Panc1 (cell line): Measurements from ENCODE around the gene MCTP1. TPM values are rescaled to one million over a fixed set of nuclear protein-coding genes. Genes with fewer than 3 reads are reported as not detected.

Source experiments
- ATAC-seq: fragments of 200-7000 bp; cut with Tn5 transposase; 2 replicates; pipeline ENCODE4 v1.9.1; 2020; ENCODE audit warnings: mild to moderate bottlenecking, moderate library complexity
- BruUV-seq: library from RNA; stranded (reverse); fragments of 400-500 nt; replicated peaks from 2 replicates; lab custom pipeline; 2021; lab: Mats Ljungman, UMichigan
- CTCF ChIA-PET: fragments of 300-600 bp; sonication (Branson Sonifier 250); formaldehyde crosslinking; loops from one replicate; lab custom pipeline; 2022; ENCODE audit warnings: antibody characterized with exemption; lab: Charles Lee
- POLR2A ChIA-PET: fragments of 300-600 bp; sonication (Branson Sonifier 250); formaldehyde crosslinking; loops from one replicate; lab custom pipeline; 2022; ENCODE audit warnings: antibody characterized with exemption; lab: Charles Lee
- DNase-seq: peaks from one replicate; pipeline ENCODE4 v3.0.0-alpha.2; 2010; ENCODE audit warnings: low read depth, low spot score
- H3K27ac ChIP-seq: 2 replicates; pipeline ENCODE4 v1.5.1; 2011; ENCODE audit warnings: mild to moderate bottlenecking, low read length, inconsistent platforms
- H3K27me3 ChIP-seq: fragments of 200-500 bp; sonication (Bioruptor generic); 2 replicates; pipeline ENCODE4 v1.6.0; 2014; ENCODE audit warnings: low read length, inconsistent platforms; ENCODE audit not compliant: control insufficient read depth, insufficient read depth
- H3K36me3 ChIP-seq: fragments of 200-500 bp; sonication (Bioruptor generic); 2 replicates; pipeline ENCODE4 v1.5.1; 2014; ENCODE audit warnings: inconsistent platforms, mild to moderate bottlenecking, low read length, moderate library complexity; ENCODE audit not compliant: control insufficient read depth, insufficient read depth
- H3K4me1 ChIP-seq: 2 replicates; pipeline ENCODE4 v1.5.1; 2011; ENCODE audit warnings: inconsistent platforms, mild to moderate bottlenecking, low read length, moderate library complexity; ENCODE audit not compliant: control insufficient read depth, insufficient read depth
- H3K4me3 ChIP-seq, 2 experiments: 2 replicates each; pipeline ENCODE4 v1.5.1; 2011 to 2012; ENCODE audit warnings: low read depth in 2 of 2, low read length in 2 of 2, mild to moderate bottlenecking in 2 of 2, inconsistent platforms in 1 of 2, moderate library complexity in 1 of 2
- H3K9me3 ChIP-seq: fragments of 200-500 bp; sonication (Bioruptor generic); 2 replicates; pipeline ENCODE4 v1.5.1; 2014; ENCODE audit warnings: low read depth, mild to moderate bottlenecking, inconsistent platforms, low read length, moderate library complexity; ENCODE audit not compliant: control insufficient read depth, insufficient read depth
- POLR2AphosphoS5 ChIP-seq: IDR thresholded peaks from 2 replicates; pipeline ENCODE4 v1.6.1; 2012; ENCODE audit warnings: mild to moderate bottlenecking, low read depth, low read length, moderate library complexity
- SIN3A ChIP-seq: IDR thresholded peaks from 2 replicates; pipeline ENCODE4 v1.6.1; 2012; ENCODE audit warnings: low read depth, mild to moderate bottlenecking, low read length, moderate library complexity, borderline replicate concordance; ENCODE audit not compliant: insufficient read depth
- TCF7L2 ChIP-seq: IDR thresholded peaks from 2 replicates; pipeline ENCODE4 v1.6.1; 2011; ENCODE audit warnings: mild to moderate bottlenecking, low read depth, low read length, inconsistent platforms
- in situ Hi-C: cut with HindIII; loops from 2 replicates; pipeline ENCODE4 v1.10.0; 2016; ENCODE audit warnings: low sequenced_read_pairs, low pct_unique_long_range_greater_than_20kb
- intact Hi-C: fragments of 100-400 bp; cut with micrococcal nuclease; formaldehyde crosslinking; loops from one replicate; pipeline ENCODE4 v1.10.0; 2022; ENCODE audit not compliant: unreplicated experiment
- total RNA-seq: library from RNA; stranded (reverse); gene quantifications from one replicate; pipeline ENCODE4 v1.2.1, GENCODE V29; 2021; ENCODE audit not compliant: unreplicated experiment
- TF ChIP-seq, protein P1 (sequence below): fragments of 450-650 bp; IDR thresholded peaks from 2 replicates; pipeline ENCODE4 v1.5.1; 2017; ENCODE audit warnings: mild to moderate bottlenecking
- TF ChIP-seq, protein P2 (sequence below), 2 experiments: IDR thresholded peaks; 2 replicates each; pipeline ENCODE4 v1.6.1; 2011 to 2012; ENCODE audit warnings: low read depth in 2 of 2, control low read depth in 1 of 2, low read length in 1 of 2, mild to moderate bottlenecking in 1 of 2, moderate library complexity in 1 of 2; ENCODE audit not compliant: insufficient read depth in 1 of 2

The MCTP1 gene
- total RNA-seq, 1 experiment from 2014 or later: 39.8 TPM

DNA sequence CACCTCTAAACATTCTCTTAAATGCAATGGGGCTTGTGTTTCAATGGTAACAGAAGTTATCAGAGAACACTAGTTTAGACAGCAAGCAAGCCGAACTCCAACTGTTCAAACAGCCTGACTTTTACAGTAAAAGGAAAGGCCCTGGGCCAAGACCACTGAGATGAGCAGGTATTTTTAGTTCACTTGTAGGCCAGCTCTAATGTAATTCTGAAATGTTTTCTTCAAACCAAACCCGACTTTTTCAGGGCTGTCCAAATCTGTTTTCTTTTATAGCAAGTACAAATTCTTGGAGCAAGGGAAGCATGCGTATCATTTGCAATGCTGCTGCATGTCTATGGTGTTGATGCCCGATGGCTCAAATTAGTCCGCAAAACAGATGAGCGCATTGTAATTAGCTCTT is 473.6 kb downstream of the MCTP1 start:
- ATAC-seq (no peak), DNase-seq (no peak)
- BruUV-seq: no TSS peak
- Histone ChIP-seq H3K4me3 (no peak overlapping the region), H3K9me3 (no peaks in the 10 kb centered on the region), H3K36me3 (no peaks in the 10 kb centered on the region), H3K27me3 (no peaks in the 10 kb centered on the region), H3K27ac (no peak overlapping the region), H3K4me1 (no peaks in the 10 kb centered on the region)
- ChIA-PET CTCF (no interaction called here), POLR2A (interaction anchor here (0.5 to 0.6 kb wide), 2 partner anchors 47 to 252 kb away, joined by 3 to 4 read pairs; no protein-coding TSS in a partner anchor)
- TF ChIP-seq SIN3A (no peak), TCF7L2 (no peak), POLR2AphosphoS5 (no peak)
- TF ChIP-seq, protein P1, sequence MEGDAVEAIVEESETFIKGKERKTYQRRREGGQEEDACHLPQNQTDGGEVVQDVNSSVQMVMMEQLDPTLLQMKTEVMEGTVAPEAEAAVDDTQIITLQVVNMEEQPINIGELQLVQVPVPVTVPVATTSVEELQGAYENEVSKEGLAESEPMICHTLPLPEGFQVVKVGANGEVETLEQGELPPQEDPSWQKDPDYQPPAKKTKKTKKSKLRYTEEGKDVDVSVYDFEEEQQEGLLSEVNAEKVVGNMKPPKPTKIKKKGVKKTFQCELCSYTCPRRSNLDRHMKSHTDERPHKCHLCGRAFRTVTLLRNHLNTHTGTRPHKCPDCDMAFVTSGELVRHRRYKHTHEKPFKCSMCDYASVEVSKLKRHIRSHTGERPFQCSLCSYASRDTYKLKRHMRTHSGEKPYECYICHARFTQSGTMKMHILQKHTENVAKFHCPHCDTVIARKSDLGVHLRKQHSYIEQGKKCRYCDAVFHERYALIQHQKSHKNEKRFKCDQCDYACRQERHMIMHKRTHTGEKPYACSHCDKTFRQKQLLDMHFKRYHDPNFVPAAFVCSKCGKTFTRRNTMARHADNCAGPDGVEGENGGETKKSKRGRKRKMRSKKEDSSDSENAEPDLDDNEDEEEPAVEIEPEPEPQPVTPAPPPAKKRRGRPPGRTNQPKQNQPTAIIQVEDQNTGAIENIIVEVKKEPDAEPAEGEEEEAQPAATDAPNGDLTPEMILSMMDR: no peak
- TF ChIP-seq, protein P2, sequence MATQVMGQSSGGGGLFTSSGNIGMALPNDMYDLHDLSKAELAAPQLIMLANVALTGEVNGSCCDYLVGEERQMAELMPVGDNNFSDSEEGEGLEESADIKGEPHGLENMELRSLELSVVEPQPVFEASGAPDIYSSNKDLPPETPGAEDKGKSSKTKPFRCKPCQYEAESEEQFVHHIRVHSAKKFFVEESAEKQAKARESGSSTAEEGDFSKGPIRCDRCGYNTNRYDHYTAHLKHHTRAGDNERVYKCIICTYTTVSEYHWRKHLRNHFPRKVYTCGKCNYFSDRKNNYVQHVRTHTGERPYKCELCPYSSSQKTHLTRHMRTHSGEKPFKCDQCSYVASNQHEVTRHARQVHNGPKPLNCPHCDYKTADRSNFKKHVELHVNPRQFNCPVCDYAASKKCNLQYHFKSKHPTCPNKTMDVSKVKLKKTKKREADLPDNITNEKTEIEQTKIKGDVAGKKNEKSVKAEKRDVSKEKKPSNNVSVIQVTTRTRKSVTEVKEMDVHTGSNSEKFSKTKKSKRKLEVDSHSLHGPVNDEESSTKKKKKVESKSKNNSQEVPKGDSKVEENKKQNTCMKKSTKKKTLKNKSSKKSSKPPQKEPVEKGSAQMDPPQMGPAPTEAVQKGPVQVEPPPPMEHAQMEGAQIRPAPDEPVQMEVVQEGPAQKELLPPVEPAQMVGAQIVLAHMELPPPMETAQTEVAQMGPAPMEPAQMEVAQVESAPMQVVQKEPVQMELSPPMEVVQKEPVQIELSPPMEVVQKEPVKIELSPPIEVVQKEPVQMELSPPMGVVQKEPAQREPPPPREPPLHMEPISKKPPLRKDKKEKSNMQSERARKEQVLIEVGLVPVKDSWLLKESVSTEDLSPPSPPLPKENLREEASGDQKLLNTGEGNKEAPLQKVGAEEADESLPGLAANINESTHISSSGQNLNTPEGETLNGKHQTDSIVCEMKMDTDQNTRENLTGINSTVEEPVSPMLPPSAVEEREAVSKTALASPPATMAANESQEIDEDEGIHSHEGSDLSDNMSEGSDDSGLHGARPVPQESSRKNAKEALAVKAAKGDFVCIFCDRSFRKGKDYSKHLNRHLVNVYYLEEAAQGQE (IDR thresholded peaks at IDR 0.05; ENCODE audit: insufficient read depth in 1 of 2, low read depth in 2 of 2, low read length in 1 of 2): no peak
- intact Hi-C loops (no loop called here), in situ Hi-C loops (no loop called here)

DNA sequence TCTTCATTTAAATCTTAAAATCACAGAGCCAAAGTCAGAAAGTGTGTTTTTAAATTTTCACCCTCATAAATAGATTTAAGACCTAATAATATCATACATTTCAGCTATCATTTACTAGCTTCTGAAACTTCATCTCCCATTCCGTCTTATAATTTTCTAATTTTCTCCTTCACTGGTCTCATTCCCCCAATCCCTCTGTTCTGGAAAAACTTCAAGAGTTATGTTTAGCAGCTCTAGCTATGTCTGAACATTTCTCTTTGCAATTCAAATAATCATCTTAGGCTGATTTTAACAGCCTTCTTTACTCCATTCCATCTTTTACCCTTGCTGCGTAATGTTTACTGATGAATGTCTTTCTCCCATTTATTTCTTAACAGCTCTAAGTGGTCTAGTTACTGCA is 474.0 kb downstream of the MCTP1 start:
- no peaks in the 10 kb centered on the region for H3K36me3 ChIP-seq
- H3K4me1 ChIP-seq: no peaks in the 10 kb centered on the region
- DNase-seq: no peak
- H3K9me3 ChIP-seq: no peaks in the 10 kb centered on the region
- no peaks in the 10 kb centered on the region for H3K27me3 ChIP-seq
- in situ Hi-C loops: no loop called here
- H3K27ac ChIP-seq: no peak overlapping the region
- no peak for TF ChIP-seq SIN3A
- TF ChIP-seq POLR2AphosphoS5: no peak
- TF ChIP-seq, protein P2 (IDR thresholded peaks at IDR 0.05; ENCODE audit: insufficient read depth in 1 of 2, low read depth in 2 of 2, low read length in 1 of 2): no peak
- POLR2A ChIA-PET: interaction anchor here (0.5 kb wide), 1 partner anchor 24 kb away, joined by 9 read pairs; no protein-coding TSS in a partner anchor
- intact Hi-C loops: no loop called here
- ATAC-seq: no peak
- no TSS peak for BruUV-seq
- CTCF ChIA-PET: no interaction called here
- no peak overlapping the region for H3K4me3 ChIP-seq
